ENCODE data around the gene ARL11.

Gene ARL11

GRCh38 chr13:49681842-49682435 lies 53.6 kb downstream of the ARL11 start:
- TF ChIP-seq GATA2 (IDR thresholded peaks at IDR 0.05; ENCODE audit: low read depth, low read length) (no peak), GATA3 (IDR thresholded peaks at IDR 0.05; ENCODE audit: low read depth, low read length) (no peak)
